ENCODE data around the gene PPIL6. TPM values are rescaled to one million over a fixed set of nuclear protein-coding genes. Genes with fewer than 3 reads are reported as not detected.
A peak's percentile ranks its signal among the peaks of the same experiment; 100 is the strongest.

Gene PPIL6
- total RNA-seq, 2 donors from 2014 or later: not detected

- ATAC-seq (peak; percentile 47 to 71), DNase-seq (ENCODE audit: low spot score in 2 of 2) (peak; percentile 64 to 76)
- H3K36me3 Mint-ChIP-seq: peaks cover 0 to 5% of the 10 kb centered on the region in 2 donors
- peak within 1 kb of the TSS; percentile 88 to 98 for H3K27ac Mint-ChIP-seq
- no peaks in the 10 kb centered on the region for H3K9me3 Mint-ChIP-seq
Observed at GRCh38 chr6:109455437-109456110, 15.1 kb upstream of the PPIL6 start, which contains the start of gene MICAL1. TSS of gene MICAL1 (minus strand) at chr6:109455772. CDS start at chr6:109454196, 1,576 bp downstream.

- Mint-ChIP-seq H3K36me3 (peaks cover 0 to 6% of the 10 kb centered on the region in 2 donors), H3K9me3 (no peaks in the 10 kb centered on the region), H3K27ac (peak overlapping the region; percentile 88 to 98)
- DNase-seq (ENCODE audit: low spot score in 2 of 2): peak; percentile 53 to 82
- peak; percentile 30 to 57 for ATAC-seq
Observed at GRCh38 chr6:109454496-109455436, 14.3 kb upstream of the PPIL6 start.

GRCh38 chr6:109453594-109454495, 13.4 kb upstream of the PPIL6 start:
- Mint-ChIP-seq H3K27ac (peak overlapping the region; percentile 88 to 98), H3K36me3 (peaks cover 0 to 6% of the 10 kb centered on the region in 2 donors), H3K9me3 (no peaks in the 10 kb centered on the region)
- ATAC-seq (no peak), DNase-seq (ENCODE audit: low spot score in 2 of 2) (no peak)

GRCh38 chr6:109453156-109453555, 12.7 kb upstream of the PPIL6 start:
- Mint-ChIP-seq H3K27ac (no peak overlapping the region), H3K36me3 (peaks cover 0 to 6% of the 10 kb centered on the region in 2 donors), H3K9me3 (no peaks in the 10 kb centered on the region)
- ATAC-seq: no peak
- DNase-seq (ENCODE audit: low spot score in 2 of 2): no peak

GRCh38 chr6:109452181-109452580, 11.8 kb upstream of the PPIL6 start:
- no peaks in the 10 kb centered on the region for H3K9me3 Mint-ChIP-seq
- H3K27ac Mint-ChIP-seq: no peak overlapping the region
- ATAC-seq: no peak

GRCh38 chr6:109451376-109451775, 10.9 kb upstream of the PPIL6 start:
- Mint-ChIP-seq H3K9me3 (no peaks in the 10 kb centered on the region), H3K27ac (peak overlapping the region in 1 of 2 donors; percentile 29), H3K36me3 (peaks cover 0 to 6% of the 10 kb centered on the region in 2 donors)
- no peak for ATAC-seq
- no peak for DNase-seq (ENCODE audit: low spot score in 2 of 2)

More at GRCh38 chr6:109452181-109452580, 11.8 kb upstream of the PPIL6 start:
- peaks cover 0 to 6% of the 10 kb centered on the region in 2 donors for H3K36me3 Mint-ChIP-seq
- no peak for DNase-seq (ENCODE audit: low spot score in 2 of 2)

- ATAC-seq: no peak
- DNase-seq (ENCODE audit: low spot score in 2 of 2): no peak
- Mint-ChIP-seq H3K9me3 (no peaks in the 10 kb centered on the region), H3K27ac (no peak overlapping the region), H3K36me3 (peaks cover 0 to 6% of the 10 kb centered on the region in 2 donors)
Observed at GRCh38 chr6:109450801-109451200, 10.4 kb upstream of the PPIL6 start.

GRCh38 chr6:109449795-109450673, 9.6 kb upstream of the PPIL6 start:
- H3K27ac Mint-ChIP-seq: peak overlapping the region; percentile 47 to 89
- H3K9me3 Mint-ChIP-seq: no peaks in the 10 kb centered on the region
- ATAC-seq: peak; percentile 36 to 50
- peaks cover 0 to 6% of the 10 kb centered on the region in 2 donors for H3K36me3 Mint-ChIP-seq
- DNase-seq (ENCODE audit: low spot score in 2 of 2): no peak

- peak in 1 of 2 donors; percentile 10 for ATAC-seq
- no peaks in the 10 kb centered on the region for H3K9me3 Mint-ChIP-seq
- no peak for DNase-seq (ENCODE audit: low spot score in 2 of 2)
- peaks cover 0 to 6% of the 10 kb centered on the region in 2 donors for H3K36me3 Mint-ChIP-seq
- peak overlapping the region in 1 of 2 donors; percentile 69 for H3K27ac Mint-ChIP-seq
Observed at GRCh38 chr6:109449064-109449794, 8.8 kb upstream of the PPIL6 start.

- peaks cover 0 to 6% of the 10 kb centered on the region in 2 donors for H3K36me3 Mint-ChIP-seq
- no peak for DNase-seq (ENCODE audit: low spot score in 2 of 2)
- no peak for ATAC-seq
- H3K9me3 Mint-ChIP-seq: no peaks in the 10 kb centered on the region
- peak overlapping the region in 1 of 2 donors; percentile 69 for H3K27ac Mint-ChIP-seq
Observed at GRCh38 chr6:109448615-109449014, 8.2 kb upstream of the PPIL6 start.

- peak overlapping the region; percentile 69 to 75 for H3K27ac Mint-ChIP-seq
- peaks cover 0 to 12% of the 10 kb centered on the region in 2 donors for H3K36me3 Mint-ChIP-seq
- no peak for ATAC-seq
- H3K9me3 Mint-ChIP-seq: no peaks in the 10 kb centered on the region
- no peak for DNase-seq (ENCODE audit: low spot score in 2 of 2)
Observed at GRCh38 chr6:109447878-109448555, 7.6 kb upstream of the PPIL6 start.

GRCh38 chr6:109447087-109447486, 6.7 kb upstream of the PPIL6 start:
- Mint-ChIP-seq H3K9me3 (no peaks in the 10 kb centered on the region), H3K27ac (peak overlapping the region in 1 of 2 donors; percentile 17), H3K36me3 (peaks cover 0 to 12% of the 10 kb centered on the region in 2 donors)
- DNase-seq (ENCODE audit: low spot score in 2 of 2) (no peak), ATAC-seq (no peak)

- H3K9me3 Mint-ChIP-seq: no peaks in the 10 kb centered on the region
- no peak for DNase-seq (ENCODE audit: low spot score in 2 of 2)
- ATAC-seq: no peak
- peak overlapping the region in 1 of 2 donors; percentile 17 for H3K27ac Mint-ChIP-seq
- peaks cover under 1 to 12% of the 10 kb centered on the region in 2 donors for H3K36me3 Mint-ChIP-seq
Observed at GRCh38 chr6:109446541-109446940, 6.1 kb upstream of the PPIL6 start.

- H3K36me3 Mint-ChIP-seq: peaks cover 5 to 12% of the 10 kb centered on the region in 2 donors
- H3K9me3 Mint-ChIP-seq: no peaks in the 10 kb centered on the region
- no peak for DNase-seq (ENCODE audit: low spot score in 2 of 2)
- no peak for ATAC-seq
- peak overlapping the region in 1 of 2 donors; percentile 17 for H3K27ac Mint-ChIP-seq
Observed at GRCh38 chr6:109446072-109446471, 5.6 kb upstream of the PPIL6 start.

All from activated naive CD4-positive, alpha-beta T cell treated with anti-CD3 and anti-CD28 coated beads, Interleukin-2, amount 50 U/mL, for 72 hours (primary cell).